Measurements from ENCODE around the gene GDPGP1.
"Not testable (repeated sequence)": the region's sequence is repeated elsewhere in the genome, so short reads cannot be mapped to it uniquely, and the experiment has no call there.

GDPGP1 gene

DNA sequence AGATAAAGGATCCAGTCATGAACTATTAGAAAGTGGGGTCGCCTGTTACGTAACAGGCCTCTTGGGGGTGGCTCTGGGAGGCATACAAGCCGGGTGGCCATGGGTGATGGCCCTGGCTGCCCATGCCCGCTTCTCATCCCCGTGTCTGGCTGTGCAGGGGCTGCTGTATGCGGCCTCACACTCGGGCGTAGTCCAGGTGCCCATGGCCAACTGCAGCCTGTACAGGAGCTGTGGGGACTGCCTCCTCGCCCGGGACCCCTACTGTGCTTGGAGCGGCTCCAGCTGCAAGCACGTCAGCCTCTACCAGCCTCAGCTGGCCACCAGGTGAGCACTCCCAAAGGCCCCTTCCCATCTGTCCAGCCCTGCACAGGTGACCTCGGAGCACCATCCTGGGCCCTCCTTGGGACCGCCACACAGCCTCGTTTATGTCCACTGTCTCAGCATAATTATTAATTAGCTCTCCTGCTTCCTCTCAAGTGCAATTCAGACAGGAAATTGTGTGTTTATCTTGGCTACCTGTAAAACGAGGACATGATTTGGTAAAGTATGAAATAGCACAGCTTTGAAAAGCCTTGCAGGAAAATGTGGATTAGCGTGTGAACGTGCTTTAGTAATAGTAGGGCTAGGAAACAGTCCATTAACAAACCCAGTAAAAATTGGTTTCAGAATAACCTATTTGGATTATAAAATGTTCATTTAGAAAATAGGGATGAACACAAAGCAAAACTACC, 8.3 kb upstream of the GDPGP1 start:
- DNase-seq (ENCODE audit: low read depth), result no peak

DNA sequence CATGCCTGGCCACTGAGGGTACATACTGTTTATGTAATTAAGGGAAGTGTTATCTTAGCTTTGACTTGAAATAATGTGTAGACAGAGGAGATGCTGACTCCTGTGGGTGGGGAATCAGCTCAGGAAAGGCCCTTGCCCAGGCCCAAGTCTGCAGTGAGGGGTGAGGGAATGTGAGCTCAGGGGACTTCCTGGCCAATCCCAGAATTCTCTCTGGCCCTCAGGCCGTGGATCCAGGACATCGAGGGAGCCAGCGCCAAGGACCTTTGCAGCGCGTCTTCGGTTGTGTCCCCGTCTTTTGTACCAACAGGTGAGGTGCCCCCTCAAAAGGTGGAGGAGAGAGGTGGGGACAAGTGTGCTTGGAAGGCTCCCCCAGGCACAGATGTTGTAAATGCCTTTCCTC, 6.7 kb upstream of the GDPGP1 start:
- DNase-seq (ENCODE audit: low read depth), result no peak

DNA sequence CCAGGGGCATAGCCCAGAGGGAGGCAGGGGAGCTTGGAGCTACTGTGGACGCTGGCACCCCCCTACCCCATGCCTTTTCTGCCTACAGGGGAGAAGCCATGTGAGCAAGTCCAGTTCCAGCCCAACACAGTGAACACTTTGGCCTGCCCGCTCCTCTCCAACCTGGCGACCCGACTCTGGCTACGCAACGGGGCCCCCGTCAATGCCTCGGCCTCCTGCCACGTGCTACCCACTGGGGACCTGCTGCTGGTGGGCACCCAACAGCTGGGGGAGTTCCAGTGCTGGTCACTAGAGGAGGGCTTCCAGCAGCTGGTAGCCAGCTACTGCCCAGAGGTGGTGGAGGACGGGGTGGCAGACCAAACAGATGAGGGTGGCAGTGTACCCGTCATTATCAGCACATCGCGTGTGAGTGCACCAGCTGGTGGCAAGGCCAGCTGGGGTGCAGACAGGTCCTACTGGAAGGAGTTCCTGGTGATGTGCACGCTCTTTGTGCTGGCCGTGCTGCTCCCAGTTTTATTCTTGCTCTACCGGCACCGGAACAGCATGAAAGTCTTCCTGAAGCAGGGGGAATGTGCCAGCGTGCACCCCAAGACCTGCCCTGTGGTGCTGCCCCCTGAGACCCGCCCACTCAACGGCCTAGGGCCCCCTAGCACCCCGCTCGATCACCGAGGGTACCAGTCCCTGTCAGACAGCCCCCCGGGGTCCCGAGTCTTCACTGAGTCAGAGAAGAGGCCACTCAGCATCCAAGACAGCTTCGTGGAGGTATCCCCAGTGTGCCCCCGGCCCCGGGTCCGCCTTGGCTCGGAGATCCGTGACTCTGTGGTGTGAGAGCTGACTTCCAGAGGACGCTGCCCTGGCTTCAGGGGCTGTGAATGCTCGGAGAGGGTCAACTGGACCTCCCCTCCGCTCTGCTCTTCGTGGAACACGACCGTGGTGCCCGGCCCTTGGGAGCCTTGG, 5.9 kb upstream of the GDPGP1 start:
- no peak for DNase-seq (ENCODE audit: low read depth)

DNA sequence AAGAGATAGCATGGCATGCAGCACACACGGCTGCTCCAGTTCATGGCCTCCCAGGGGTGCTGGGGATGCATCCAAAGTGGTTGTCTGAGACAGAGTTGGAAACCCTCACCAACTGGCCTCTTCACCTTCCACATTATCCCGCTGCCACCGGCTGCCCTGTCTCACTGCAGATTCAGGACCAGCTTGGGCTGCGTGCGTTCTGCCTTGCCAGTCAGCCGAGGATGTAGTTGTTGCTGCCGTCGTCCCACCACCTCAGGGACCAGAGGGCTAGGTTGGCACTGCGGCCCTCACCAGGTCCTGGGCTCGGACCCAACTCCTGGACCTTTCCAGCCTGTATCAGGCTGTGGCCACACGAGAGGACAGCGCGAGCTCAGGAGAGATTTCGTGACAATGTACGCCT, 5.0 kb upstream of the GDPGP1 start:
- no peak for DNase-seq (ENCODE audit: low read depth)

DNA sequence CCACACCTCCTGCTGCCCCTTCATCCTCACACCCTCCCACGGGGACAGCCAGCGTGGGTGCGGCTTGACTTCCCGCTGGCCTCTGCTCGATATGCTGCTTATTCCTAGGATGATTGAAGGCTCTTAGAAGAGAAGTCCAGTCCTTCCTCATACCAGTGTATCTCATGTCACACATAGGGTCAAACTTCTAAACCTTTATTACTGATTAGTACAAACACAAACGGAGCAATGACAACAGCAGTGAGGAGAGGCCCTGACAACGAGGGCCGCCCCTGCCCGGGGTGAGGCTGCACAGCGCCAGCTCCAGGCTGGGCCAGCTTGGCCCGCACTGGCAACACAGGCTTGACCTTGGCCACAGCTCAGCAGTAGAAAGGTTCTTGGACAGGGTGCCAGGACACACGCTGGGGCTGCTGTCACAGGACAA, 3.9 kb upstream of the GDPGP1 start:
- DNase-seq (ENCODE audit: low read depth), result no peak

DNA sequence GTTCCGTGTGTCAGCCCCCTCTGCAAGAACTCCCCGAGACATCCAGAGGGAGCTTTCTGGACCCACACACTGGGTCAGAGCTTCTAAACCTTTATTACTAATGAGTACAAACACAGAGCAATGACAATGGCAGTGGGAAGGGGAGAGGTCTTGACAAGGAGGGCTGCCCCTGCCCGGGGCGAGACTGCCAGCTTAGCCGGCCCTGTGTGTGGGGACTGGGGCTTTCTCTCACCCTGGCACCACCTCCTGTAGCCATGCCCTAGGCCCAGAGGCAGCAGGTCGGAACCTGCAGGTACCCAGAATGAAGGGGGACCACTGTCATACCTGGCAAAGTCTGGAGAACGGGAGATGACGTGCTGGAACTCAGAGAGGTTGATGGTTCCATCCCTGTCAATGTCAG, 3.4 kb upstream of the GDPGP1 start:
- DNase-seq (ENCODE audit: low read depth), result no peak

DNA sequence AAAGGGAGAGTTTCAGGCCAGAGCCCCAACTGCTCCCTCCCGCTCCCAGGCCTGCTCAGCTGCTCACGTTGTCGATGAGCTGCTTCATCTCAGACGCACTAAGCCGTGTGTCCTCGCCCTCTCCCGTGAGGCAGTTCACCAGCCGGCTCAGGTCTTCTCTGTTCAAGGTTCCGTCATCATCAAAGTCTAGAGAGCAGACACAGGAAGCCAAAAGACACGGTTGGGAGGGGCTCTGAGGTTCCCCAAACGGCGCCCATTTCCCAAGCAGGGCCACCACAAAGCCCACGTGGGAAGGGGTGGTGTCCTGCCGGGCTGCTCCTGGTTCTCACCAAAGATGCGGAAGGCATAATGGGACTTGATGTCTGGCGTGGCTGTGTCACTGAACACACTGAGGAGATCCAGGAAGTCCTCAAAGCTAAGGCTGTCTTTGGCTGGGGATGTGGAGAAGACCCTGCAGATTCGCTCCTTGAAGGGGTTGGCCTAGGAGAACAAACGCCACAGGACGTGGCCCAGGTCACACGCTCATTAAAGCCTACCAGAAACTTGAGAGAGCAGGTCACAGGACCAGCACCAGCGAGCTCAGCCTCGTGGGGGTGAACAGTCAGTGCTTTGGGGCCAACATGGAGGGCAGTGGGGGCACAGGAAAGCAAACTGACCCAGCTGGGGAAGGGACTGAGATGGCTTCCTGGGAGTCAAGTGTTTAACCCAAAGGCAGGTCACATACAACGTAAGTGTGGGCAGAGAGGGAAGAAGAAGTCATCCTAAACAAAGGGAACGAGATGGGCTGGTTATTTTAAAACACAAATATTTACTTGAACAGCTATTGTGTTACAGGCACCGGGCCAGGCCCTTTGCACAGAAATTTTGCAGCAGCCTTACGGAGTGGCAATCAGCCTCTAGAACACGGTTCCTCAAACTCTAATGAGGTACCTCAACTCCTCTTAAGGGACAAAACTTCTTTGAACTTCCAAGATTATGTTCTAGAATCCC, 2.7 kb upstream of the GDPGP1 start:
- peak; percentile 63 for DNase-seq (ENCODE audit: low read depth)

DNA sequence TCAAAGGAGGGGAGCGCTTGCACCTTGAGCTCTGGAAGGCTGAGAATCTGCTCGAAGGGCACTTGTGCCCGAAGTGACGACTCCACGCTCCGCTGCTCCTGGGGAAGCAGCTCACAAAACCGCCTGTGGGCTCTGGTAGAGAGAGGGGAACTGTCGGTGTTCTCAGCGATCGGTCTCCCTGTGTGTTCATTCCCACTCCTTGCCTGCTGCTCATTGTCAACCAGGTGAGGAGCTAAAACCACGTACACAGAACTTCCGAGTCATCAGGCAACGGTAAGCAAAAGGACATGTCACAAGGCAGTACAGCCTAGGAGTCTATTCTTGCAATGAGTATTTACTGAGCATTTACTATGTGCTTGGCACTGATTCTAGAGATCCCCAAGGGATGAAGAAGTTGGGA, 1.8 kb upstream of the GDPGP1 start:
- DNase-seq (ENCODE audit: low read depth), result peak; percentile 13

DNA sequence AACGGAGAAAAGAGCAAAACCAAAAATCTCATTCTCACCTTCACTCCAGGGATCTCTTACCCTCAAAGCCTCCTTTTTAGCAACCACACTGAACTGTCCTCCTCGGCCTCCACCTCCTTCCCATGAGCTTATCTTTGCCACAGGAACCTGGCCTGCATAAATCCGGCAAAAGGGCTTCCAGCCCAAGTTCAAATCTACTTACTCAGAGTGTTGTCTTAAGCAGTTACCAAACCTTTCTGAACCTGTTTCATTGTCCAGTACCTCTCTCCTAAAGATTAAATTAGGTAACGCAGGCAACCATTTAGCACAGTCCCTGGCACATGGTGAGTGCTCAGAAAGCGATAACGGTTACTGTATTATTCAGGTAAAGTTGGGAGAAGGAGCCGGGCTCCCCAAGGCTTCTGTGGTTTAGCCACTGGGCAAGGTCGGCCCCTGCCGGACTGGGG, 1.0 kb upstream of the GDPGP1 start:
- no peak for DNase-seq (ENCODE audit: low read depth)

DNA sequence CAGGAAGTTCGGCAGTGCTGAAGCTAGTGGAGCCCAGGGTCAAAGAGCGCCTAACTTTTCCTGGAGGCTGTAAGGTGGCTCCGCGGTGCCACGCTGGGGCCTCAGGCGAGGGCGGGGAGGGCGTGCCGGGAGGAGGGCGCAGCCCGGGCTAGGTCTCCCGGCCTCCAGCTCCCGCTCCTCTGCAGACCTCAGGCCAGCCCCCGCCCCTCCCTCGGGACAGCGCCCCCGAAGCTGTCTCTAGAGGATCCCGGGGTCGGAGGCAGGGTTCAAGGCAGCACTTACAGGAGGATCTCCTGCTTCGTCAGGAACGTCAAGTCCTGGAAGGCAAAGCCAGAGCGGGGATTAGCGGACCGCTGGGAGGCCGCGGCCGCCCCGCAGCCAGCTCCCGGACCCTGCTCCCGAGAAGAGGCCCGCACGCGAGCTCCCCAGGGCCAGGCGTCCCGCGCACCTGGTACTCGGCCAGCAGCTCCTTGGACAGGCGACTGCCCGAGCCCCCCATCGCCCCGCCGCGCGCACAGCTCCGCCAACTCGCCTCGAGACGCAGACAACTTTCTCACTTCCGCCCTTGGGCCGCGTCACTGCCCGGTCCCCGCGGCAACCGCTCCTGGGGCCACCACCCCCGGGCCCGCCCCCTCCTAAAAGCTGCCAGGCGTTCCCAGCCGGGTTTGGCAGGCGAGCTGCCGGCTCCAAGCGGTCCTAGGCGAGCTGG, 468 bp upstream of the GDPGP1 start, which contains the start of gene CIB1:
Gene CIB1, minus strand, starts transcription at position 555 of the 709 bp plus-strand sequence. Its CDS starts 56 bp downstream, at position 499.
- peak; percentile 97 for DNase-seq (ENCODE audit: low read depth)

DNA sequence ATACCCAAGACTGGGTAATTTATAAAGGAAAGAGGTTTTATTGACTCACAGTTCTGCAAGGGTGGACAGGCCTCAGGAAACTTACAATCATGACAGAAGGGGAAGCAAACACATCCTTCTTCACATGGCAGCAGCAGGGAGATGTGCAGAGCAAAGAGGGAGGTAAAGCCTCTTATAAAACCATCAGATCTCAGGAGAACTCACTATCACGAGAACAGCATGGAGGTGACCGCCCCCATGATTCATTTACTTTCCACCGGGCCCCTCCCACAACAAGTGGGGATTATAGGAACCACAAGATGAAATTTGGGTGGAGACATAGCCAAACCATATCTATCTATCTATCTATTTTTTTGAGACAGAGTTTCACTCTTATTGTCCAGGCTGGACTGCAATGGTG, 5.4 kb downstream of the GDPGP1 start:
- DNase-seq (ENCODE audit: low read depth), result no peak

DNA sequence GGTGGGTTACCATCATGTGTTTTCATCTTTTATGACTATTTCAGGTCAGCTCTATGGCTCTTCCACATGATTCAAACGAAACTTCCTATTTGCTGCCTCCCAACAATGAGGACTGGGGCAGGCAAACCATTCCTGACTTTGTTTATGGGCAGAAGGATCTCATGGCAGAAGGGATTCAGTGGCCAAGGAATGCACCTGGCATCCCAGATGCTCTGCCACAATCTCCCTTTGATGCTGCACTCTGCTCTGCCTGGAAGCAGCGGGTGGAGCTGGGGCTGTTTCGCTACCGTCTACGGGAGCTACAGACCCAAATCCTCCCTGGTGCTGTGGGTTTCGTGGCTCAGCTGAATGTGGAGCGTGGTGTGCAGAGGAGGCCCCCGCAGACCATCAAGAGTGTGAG, 6.8 kb downstream of the GDPGP1 start:
- DNase-seq (ENCODE audit: low read depth), result no peak

DNA sequence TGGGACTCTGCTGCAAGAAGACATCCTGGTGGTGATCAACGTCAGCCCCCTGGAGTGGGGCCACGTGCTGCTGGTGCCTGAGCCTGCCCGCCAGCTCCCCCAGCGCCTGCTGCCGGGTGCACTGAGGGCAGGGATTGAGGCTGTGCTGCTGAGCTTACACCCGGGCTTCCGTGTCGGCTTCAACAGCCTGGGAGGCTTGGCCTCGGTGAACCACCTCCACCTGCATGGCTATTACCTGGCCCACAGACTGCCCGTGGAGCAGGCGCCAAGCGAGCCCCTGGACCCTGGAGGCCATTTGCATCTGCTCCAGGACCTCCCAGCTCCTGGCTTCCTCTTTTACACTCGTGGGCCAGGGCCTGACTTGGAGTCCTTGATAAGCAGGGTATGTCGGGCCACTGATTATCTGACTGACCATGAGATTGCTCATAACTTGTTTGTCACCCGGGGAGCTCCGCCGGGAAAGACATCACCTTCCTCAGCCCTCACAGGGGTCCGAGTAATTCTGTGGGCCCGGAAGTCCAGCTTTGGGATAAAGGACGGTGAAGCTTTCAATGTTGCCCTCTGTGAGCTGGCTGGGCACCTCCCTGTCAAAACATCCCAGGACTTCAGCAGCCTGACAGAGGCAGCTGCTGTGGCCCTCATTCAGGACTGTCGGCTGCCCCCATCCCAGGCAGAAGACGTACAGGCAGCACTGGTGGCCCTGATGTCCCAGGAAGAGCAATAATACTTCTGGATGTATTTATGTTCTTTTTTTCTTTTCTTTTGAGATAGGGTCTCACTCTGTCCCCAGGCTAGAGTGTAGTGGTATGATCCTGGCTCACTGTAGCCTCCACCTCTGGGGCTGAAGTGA, 7.6 kb downstream of the GDPGP1 start:
- DNase-seq (ENCODE audit: low read depth), result no peak

DNA sequence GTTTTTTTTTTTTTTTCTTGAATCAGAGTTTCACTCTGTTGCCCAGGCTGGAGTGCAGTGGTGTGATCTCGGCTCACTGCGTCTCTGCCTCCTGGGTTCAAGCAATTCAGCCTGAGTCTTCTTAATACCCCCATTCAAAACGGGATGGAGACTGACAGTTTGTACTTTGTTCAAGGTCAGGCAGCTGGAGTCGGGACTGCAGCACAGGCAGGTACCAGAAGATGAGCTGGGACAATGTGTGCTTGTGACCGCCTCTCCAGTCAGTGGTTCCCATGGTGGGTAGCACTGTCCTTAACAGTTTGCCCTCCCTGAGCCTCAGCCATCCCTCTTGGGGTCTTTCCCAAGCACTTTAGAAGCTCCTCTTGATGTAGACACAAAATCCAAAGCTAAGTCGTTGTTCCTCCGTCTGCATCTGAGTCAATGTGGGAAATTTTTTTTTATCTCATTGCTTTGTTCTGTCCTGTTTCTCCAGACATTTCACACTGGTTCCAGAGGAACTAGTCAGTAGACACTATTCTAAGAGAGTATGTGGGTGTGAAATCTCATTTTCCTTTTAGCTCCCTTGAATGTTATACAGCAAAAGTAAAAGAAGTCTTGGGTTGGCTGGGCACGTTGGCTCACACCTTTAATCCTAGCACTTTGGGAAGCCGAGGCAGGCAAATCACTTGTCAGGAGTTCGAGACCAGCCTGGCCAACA, 10.1 kb downstream of the GDPGP1 start:
- no peak for DNase-seq (ENCODE audit: low read depth)

DNA sequence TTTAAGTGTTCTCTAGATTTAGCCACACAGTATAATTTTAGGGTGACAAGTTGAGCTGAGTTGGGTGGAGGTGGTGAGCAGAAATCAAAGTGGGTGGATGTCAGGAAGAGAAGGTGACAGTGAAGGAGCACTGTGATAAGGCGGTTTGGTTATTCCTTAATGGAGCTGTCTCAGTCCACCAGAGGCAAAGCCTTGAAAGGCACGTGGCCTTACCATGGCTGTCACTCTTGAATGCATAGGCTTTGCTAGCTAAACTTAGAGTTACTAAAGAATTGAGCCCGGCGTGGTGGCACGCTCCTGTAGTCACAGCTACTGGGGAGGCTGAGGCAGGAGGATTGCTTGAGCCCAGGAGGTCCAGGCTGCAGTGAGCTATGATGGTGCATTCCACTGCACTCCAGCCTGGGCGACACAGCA, 14.8 kb downstream of the GDPGP1 start:
- DNase-seq (ENCODE audit: low read depth), result no peak

DNA sequence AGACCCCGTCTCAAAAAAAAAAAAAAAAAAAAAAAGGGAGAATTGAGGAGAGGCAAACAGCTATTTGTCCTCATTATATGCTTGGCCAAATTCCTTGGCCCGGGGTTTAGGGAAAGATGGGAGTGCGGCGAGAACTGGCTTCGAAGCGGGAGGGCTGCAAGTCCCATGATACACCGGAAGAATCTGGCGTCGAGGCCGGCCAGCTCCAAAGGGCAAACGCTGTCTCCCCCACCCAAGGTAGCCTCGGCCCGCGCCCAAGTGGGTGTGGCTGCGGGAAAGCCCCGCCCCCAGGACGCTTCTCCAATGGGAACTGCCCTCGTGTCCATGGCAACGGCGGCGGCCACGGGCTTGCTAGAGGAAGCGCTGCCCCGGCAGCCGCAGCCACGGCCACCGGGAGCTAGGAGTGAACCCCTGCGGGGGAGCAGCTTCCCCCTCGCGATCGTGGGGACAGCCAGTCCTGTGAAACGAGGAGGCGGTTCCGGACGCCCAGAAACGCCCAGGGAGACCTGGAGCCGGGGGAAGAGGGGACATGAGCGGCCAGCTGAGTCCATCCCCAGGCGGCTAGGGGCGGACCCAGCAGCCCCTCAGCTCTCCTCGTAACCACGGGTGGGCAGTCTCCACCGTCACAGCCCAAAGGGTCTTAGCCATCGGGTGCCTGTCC, 15.3 kb downstream of the GDPGP1 start, which contains the start of gene TTLL13:
Gene TTLL13, plus strand, starts transcription at position 354 of the 661 bp plus-strand sequence. CDS start 1,075 bp downstream, outside the sequence.
- DNase-seq (ENCODE audit: low read depth), result peak; percentile 65

DNA sequence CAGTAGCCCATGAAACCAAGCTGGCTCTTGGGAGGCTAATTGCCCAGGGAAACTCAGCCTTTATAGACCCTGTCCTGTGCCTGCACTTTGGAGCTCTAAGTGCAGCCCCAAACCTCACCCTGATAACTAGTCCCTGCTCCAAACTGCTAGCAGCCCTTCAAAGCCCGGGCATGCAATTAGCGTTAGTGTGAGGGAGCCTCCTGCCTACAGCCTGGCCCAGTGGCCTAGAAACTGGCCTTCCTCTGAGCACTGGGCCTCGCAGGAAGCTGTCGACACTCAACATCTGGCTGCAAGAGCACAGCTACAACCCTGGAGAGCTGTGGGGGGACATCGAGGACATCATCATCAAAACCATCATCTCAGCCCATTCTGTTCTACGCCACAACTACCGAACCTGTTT, 23.8 kb downstream of the GDPGP1 start:
- no peak for DNase-seq (ENCODE audit: low read depth)

DNA sequence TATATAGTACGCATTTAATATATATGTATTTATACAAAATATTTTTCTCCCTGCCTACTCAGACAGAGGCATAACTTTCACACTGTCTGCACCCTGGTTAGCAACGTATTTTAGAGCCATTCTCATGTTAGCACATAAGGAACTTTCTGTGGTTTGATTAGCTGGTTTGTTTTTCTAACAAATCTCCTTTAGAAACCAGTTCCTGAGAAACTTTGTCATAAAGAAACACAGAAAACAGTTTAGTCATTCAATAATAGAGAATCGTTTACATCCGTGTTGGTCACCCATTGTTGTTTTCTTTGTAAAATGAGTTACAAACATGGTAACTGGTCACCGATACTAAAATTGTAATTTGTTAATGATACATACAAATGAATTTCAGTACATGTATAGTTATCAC, 25.5 kb downstream of the GDPGP1 start:
- no peak for DNase-seq (ENCODE audit: low read depth)

DNA sequence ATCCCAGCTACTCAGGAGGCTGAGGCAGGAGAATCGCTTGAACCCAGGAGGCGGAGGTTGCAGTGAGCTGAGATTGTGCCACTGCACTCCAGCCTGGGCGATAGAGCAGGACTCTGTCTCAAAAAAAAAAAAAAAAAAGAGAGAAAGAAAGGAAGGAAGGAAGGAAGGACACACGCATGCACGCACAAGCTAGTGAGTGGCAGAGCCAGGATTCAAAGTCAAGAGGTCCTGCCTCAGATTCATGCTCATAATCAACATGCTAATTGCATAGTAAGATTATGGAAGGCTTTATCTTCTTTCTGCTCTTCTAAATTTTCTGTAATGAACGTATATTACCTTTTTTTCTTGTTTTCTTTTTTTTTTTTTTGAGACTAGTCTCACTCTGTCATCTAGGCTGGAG, 26.7 kb downstream of the GDPGP1 start:
- not testable (repeated sequence) for DNase-seq (ENCODE audit: low read depth)
